H1 (cell line): ENCODE results near the gene GLYR1. TPM values are rescaled to one million over a fixed set of nuclear protein-coding genes. Genes with fewer than 3 reads are reported as not detected.

ENCODE experiments used
- ATF2 ChIP-seq: IDR thresholded peaks from 2 replicates; pipeline ENCODE4 v1.6.1; 2012; ENCODE audit warnings: low read length, inconsistent platforms
- CBX5 ChIP-seq: fragments of 300-800, 300-1000 bp; sonication (generic); IDR thresholded peaks from 2 replicates; pipeline ENCODE4 v1.7.1; 2016; ENCODE audit warnings: antibody characterized with exemption, low read length, low read depth
- CHD7 ChIP-seq: fragments of 300-600 bp; sonication (generic); IDR thresholded peaks from 2 replicates; pipeline ENCODE4 v1.7.1; 2012; ENCODE audit warnings: low read length, moderate library complexity, mild to moderate bottlenecking, inconsistent platforms; ENCODE audit not compliant: insufficient replicate concordance
- RFX5 ChIP-seq: IDR thresholded peaks from 2 replicates; pipeline ENCODE4 v1.6.1; 2011; ENCODE audit warnings: low read depth, low read length, improper control_type of control experiment, borderline replicate concordance
- polyA plus RNA-seq, 7 experiments: library from polyadenylated mRNA; depleted of rRNA in 3 of 7; stranded (reverse) in 5 of 7; unstranded in 2 of 7; fragments of >200 nt in 5 of 7; fragments of 200-250 nt in 2 of 7; gene quantifications; 1 replicate in 5 of 7; 2 replicates in 1 of 7; 4 replicates in 1 of 7; pipeline versions ENCODE4 v1.2.1 to v1.2.3, GENCODE V29; 2011 to 2013; ENCODE audit warnings: missing spikeins in 2 of 7, mixed read lengths in 2 of 7
- total RNA-seq: library from RNA; stranded (reverse); fragmentation: NEBNext Ultra II Directional; extraction: Animal tissue kit (Norgen Biotek cat#: 25700); gene quantifications from 2 replicates; pipeline ENCODE4 v1.2.1, GENCODE V29; 2021

Gene GLYR1
- total and polyA plus RNA-seq, 2 of the 8 experiments (the other 6 are each of a cell fraction or from before 2014, with no cell fraction given): 50.2 to 115 TPM

GRCh38 chr16:4865231-4865860 lies 18.3 kb upstream of the GLYR1 start (continued):
- no peak for TF ChIP-seq CHD7
- TF ChIP-seq CBX5: no peak
- no peak for TF ChIP-seq ATF2
- TF ChIP-seq RFX5: no peak
- TF ChIP-seq, all 59 proteins: peak for 0
